Raji (cell line): Measurements from ENCODE around the gene MDM2.

Experiments
- POLR2A ChIP-seq: IDR thresholded peaks from 2 replicates; pipeline ENCODE4 v1.6.1; 2011; ENCODE audit warnings: low read depth, low read length, control low read depth; ENCODE audit not compliant: insufficient read depth

Gene MDM2

DNA sequence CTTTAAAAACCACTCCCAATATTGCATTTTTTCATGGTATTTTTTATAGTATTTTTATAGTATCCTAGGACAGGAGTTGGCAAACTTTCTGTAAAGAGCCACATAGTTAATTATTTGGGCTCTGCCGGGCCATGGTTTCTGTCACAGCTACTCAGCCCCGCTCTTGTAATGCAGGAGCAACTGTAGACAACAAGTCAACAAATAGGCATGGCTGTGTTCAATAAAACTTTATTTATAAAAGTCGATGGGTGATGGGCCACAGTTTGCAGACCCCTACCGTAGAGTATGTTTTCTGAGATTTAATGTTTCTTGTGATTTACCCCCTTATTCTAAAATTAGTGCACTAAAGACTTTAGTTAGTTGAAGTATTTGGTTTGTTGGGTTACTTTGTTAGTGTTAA lies 25.5 kb downstream of the MDM2 start:
- TF ChIP-seq POLR2A, result no peak

DNA sequence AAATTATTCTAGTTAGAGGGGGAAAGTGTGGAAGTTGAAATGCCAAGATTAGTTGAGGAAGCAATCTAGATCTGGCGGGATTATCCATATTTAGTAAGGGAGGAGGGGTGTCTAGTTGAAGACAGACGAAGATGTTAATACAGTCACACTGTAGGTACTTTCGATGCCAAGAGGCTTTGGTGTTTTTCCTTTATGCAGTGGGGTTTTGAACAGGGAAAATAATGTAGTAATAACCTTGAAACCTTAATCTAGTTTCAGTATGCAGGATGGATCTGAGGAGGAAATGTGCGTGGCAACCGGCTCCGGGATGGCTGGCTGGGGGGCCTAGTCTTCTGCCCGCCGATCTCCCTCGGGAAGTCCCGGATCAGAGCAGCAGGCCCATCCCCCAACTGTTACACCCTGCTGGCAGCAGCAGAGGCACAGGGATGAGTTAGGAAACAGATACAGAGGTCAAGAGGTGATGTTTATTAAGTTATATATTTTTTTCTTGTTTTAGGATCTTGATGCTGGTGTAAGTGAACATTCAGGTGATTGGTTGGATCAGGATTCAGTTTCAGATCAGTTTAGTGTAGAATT lies 27.4 kb downstream of the MDM2 start:
- no peak for TF ChIP-seq POLR2A

DNA sequence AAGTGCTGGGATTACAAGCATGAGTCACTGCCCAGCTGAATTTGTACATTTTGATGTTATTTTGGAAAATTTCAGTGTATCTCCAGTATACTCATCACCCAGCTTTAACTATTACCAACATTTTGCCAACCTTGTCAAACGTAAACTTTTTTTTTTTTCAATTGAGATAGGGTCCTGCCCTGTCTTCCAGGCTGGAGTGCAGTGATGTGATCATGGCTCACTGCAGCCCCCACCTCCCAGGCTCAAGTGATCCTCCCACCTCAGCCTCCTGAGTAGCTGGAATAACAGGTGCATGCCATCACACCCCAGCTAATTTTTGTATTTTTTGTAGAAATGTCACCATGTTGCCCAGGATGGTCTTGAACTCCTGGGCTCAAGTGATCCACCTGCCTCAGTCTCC lies 29.2 kb downstream of the MDM2 start:
- TF ChIP-seq POLR2A, result no peak

DNA sequence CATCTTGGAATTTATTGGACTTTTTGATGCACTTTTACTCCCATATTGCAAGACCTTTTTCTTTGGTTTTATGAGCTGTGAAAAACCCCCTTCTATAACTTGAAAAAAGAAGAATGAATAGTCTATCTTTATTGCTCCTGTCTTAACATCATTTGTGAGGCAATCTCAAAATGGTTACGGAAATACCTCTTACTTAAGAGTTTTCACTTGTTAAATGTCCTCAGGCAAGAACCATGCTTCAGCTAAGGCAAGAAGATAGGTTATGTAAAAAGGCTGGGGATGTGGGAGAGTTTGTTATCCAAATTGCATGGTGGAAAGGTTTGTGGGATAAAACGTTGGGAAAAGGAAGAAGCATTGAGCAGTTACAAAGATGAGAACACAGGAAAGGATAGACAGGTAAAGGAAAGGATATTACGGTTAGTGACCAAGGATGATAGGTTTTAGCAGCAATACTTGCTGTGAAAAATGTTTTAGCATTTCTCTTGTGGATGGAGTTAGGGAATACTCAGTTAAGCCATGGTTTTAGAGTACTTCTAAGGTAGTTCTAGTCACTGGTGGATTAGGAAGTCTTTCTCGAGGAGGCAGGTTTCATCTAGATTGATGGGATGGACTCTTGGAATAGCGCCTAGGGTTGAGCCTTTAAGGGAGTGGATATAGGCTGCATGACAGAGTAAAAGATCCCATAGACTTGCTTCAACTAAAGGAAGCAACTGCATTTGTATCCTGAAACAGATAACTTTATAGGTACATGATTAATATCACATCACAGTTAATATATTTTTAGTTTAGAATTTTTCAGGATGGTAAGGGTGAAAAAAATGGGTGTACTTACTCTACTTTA lies 30.3 kb downstream of the MDM2 start:
- TF ChIP-seq POLR2A, result no peak

DNA sequence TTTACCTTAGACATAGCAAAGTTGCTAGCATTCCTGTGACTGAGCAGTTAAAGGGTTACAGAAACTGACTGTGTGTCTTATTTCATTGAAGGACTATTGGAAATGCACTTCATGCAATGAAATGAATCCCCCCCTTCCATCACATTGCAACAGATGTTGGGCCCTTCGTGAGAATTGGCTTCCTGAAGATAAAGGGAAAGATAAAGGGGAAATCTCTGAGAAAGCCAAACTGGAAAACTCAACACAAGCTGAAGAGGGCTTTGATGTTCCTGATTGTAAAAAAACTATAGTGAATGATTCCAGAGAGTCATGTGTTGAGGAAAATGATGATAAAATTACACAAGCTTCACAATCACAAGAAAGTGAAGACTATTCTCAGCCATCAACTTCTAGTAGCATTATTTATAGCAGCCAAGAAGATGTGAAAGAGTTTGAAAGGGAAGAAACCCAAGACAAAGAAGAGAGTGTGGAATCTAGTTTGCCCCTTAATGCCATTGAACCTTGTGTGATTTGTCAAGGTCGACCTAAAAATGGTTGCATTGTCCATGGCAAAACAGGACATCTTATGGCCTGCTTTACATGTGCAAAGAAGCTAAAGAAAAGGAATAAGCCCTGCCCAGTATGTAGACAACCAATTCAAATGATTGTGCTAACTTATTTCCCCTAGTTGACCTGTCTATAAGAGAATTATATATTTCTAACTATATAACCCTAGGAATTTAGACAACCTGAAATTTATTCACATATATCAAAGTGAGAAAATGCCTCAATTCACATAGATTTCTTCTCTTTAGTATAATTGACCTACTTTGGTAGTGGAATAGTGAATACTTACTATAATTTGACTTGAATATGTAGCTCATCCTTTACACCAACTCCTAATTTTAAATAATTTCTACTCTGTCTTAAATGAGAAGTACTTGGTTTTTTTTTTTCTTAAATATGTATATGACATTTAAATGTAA lies 31.5 kb downstream of the MDM2 start:
- TF ChIP-seq POLR2A, result no peak

DNA sequence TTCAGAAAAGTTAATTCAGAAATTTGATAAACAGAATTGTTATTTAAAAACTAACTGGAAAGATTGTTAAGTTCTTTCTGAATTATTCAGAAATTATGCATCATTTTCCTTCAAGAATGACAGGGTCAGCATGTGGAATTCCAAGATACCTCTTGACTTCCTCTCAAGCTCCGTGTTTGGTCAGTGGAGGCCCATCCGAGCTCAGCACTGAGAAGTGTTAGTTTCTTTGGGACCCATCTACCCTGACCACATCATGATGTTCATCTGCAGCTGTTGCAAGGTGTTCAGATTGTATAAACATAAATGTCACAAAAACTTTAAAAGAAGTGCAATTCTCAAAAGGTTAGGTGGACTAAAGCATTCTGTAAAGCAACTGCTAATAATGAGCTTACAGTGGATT lies 33.7 kb downstream of the MDM2 start:
- TF ChIP-seq POLR2A, result no peak

DNA sequence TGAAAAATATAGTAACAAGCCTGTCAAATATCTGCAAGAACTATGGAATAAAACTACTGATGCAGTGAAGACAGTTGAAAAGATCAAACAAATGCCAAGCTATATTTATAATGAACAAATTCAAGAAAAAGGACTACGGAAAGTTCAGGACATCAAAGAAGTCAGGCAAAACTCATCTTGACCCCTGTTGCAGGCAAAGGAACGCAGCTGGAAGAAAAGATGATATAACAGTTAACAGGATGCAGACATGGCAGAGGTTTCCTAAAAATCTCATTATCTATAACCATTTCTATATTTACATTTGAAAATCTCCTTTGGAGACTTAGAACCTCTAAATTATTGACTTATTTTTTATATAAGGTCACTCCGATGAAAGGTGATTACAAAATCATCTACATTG lies 34.1 kb downstream of the MDM2 start:
- no peak for TF ChIP-seq POLR2A

DNA sequence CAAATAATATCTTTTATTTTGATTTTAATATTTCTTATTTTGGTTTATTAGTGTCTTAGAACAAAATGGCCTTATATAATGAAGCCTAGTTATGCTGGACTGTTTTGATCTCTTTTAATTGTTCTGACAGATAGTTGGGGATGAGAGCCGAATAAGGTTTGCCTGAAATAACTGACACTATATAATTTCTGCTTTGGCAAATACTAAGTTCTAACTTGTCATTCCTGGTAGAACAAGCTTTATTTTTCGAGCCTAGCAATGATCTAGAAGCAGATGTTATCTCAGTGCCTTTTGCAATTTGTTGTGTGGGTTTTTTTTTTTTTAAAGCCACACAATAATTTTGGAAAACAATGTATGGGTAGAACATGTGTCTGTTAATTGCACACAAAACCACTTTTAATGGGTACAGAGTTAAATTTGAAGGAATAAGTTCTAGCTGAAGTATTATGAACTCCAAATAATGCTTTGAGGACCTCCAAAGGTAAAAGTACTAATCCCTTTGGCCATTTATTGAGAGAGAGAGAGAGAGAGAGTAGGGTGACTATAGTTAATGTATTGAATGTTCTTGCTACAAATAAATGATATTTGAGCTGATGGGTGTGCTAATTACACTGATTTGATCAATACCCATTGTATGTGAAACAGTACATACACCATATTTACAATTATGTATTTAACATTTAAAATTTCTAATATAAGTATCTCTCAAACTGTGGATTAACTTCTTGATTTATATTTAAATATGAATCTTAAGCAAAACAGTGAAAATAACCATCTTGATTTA lies 35.0 kb downstream of the MDM2 start:
- no peak for TF ChIP-seq POLR2A

DNA sequence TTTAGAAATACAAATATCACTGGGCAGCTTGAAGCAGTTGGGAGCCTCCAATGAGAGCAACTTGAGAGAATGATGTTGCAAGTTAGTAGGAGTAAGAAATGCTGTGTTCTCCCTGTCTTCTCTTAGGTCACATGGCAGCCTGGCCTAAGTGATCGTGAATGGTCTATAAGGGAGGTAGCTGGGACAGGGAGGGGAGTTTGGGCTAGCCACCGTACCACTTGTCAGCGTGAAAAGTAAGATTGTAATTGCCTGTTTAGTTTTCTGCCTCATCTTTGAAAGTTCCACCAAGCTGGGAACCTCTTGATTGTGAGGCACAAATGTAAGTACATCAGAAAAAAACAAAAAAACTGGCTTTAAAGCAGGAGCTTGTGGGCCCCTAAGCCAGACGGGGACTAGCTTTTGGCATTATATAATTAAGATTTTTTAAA lies 36.4 kb downstream of the MDM2 start:
- TF ChIP-seq POLR2A, result no peak

DNA sequence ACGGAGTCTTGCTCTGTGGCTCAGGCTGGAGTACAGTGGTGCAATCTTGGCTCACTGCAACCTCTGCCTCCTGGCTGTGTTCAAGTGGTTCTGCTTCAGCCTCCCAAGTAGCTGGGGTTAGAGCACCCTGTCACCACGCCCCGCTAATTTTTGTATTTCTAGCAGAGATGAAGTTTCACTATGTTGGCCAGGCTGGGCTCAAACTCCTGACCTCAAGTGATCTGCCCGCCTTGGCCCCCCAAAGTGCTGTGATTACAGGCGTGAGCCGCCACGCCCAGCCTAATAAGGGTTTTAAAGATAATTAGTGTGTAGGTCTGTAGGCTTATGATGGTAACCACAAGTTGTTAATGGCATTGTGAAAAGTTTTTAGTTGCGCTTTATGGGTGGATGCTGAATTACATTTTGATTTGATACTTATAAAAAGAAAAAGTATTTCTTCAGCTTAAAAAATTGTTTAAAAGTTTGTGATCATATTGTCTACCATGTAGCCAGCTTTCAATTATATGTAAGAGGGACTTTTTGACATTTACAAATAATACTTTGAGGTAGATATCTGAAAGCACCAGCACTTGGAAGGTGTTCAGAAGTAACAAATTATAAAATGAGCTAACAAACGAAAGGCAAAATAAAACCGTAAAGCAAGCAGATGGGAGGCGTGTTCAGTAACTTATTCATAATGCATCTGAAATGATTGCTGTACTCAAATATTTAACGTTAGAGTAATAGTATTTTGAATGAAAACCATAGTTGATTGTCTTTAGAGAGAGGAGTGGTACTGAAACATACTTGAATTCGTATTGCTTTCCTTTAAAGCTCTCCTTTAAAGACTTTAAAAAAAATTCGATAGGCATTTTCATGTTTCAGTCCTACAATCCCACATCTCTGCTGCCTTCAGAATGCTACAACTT lies 37.1 kb downstream of the MDM2 start:
- no peak for TF ChIP-seq POLR2A

DNA sequence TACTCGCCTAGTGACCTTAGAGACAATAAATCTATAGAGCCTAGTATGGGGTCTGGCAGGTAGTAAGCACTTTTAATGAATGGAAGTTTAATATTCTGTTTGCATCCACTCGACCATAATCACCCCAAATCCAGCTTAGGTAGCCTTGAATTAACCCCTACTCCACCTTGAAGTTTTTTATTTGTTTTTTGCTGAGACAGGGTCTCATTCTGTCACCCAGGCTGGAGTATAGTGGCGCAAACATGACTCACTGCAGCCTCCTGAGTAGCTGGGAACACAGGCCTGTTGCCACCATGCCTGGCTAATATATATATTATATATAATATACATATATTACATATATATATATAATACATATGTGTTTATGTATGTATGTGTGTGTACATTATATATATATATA lies 38.8 kb downstream of the MDM2 start:
- no peak for TF ChIP-seq POLR2A

DNA sequence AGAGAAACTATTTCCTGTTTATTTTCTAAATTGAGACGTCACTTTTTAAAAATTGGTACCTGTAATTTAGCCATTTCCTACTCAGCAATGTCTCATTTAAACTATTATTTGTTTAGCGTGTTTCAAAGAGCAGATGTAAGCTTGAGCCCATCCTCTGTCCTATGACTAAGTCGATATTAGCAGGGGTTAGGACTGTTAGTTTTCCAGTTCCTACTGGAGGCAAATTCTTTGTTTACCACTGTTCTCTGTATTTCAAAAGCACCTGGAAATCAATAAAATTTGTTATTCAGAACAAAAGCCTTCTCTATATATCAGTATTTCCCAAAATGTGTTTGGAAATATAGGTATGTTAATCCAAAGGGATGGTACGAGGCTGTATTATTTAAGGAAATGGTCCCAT lies 42.4 kb downstream of the MDM2 start:
- TF ChIP-seq POLR2A, result no peak

DNA sequence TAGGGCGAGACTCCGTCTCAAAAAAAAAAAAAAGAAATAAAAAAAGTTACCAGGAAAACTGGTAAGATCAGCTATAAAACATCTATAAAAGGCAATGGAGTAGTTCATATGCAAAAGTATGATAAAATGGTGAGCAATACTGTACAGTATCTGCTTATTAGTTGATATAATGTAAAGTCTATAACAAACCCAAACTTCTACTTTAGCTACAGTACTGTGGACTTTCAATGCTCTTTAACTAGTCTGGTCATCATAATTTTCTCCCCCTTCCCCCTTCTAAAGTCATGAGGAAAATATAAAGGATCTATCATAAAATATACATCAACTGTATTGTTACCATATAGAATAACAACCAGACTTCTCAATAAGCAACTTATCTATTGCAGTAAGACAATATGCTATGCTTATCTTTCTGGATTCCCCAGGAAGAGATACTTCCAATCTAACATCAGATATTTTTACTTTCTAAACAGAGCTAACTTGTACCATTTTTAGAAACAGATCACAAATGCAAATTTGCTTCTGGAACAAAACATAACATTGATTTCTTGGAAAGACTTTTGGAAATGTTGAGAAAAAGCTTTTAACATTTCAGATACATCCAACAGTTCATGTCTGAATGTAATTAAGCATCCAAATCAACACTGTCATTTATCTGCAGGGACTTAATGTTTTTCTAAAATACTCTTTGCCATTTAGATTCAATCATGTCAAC lies 43.8 kb downstream of the MDM2 start:
- no peak for TF ChIP-seq POLR2A

DNA sequence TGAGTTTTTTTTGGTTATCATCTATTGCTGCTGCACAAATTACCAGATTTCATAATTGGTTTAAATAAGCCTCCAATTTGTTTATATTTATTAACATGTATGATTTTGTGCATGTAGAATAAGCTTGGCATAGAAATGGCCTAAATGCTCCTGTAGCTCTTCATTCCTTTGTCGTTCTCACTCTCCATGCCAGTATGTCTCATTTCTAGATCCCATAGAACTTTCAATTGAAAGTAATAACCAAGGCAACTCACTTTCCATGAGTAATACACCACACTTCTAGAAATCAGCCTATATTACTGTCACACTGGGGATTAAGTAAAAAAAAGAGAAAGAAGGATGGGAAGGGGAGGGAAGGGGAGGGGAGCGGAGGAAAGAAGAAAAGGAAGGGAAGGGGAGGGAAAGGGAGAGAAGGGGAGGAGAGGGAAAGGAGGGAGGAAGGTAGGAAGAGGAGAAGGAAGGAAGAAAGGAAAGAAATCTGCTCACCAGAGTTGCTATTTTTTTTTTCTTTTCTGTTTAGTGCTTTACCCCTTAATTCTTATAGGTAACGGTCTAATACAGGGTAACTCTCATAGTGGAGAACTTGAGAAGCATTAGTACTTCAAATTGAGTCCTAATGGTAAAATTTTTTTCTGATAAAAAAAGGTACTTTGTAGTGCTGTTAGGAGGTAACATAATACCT lies 45.6 kb downstream of the MDM2 start:
- TF ChIP-seq POLR2A, result no peak
